GM18909 (cell line): ENCODE results near the gene CR2.
"Not testable (repeated sequence)": the region's sequence is repeated elsewhere in the genome, so short reads cannot be mapped to it uniquely, and the experiment has no call there.

ENCODE experiments used
- ATAC-seq: cut with Tn5 transposase; IDR thresholded peaks from one replicate; pipeline ENCODE4 v1.9.1; 2021; ENCODE audit warnings: mild to moderate bottlenecking; ENCODE audit not compliant: unreplicated experiment, poor library complexity

Gene CR2

GRCh38 chr1:207454046-207454964 is at the start of gene CR2:
Gene CR2 (plus strand): TSS chr1:207454328. CDS start chr1:207454419, 91 bp downstream.
- ATAC-seq: peak; percentile 81

- no peak for ATAC-seq
These were observed 49.1 kb upstream of the CR2 start for GRCh38 chr1:207404849-207405525.

- ATAC-seq: no peak
These were observed 48.3 kb upstream of the CR2 start for GRCh38 chr1:207405814-207406213.

GRCh38 chr1:207407655-207408260 is 46.4 kb upstream of the CR2 start:
- no peak for ATAC-seq

- ATAC-seq: no peak
These were observed 41.3 kb upstream of the CR2 start for GRCh38 chr1:207412845-207413244.

GRCh38 chr1:207414606-207415108 is 39.5 kb upstream of the CR2 start:
- ATAC-seq: peak; percentile 92

GRCh38 chr1:207417076-207417475 is 37.1 kb upstream of the CR2 start:
- no peak for ATAC-seq

GRCh38 chr1:207418351-207418750 is 35.8 kb upstream of the CR2 start:
- no peak for ATAC-seq

- ATAC-seq: no peak
These were observed 34.0 kb upstream of the CR2 start for GRCh38 chr1:207420109-207420508.

- no peak for ATAC-seq
These were observed 33.0 kb upstream of the CR2 start for GRCh38 chr1:207421078-207421477.

- ATAC-seq: no peak
These were observed 30.4 kb upstream of the CR2 start for GRCh38 chr1:207423560-207424292.

GRCh38 chr1:207424570-207425131 is 29.5 kb upstream of the CR2 start:
- no peak for ATAC-seq

GRCh38 chr1:207427832-207428585 is 26.1 kb upstream of the CR2 start:
- ATAC-seq: no peak

- ATAC-seq: no peak
These were observed 25.3 kb upstream of the CR2 start for GRCh38 chr1:207428783-207429182.

GRCh38 chr1:207429963-207430362 is 24.2 kb upstream of the CR2 start:
- no peak for ATAC-seq

GRCh38 chr1:207430602-207431001 is 23.5 kb upstream of the CR2 start:
- no peak for ATAC-seq

GRCh38 chr1:207431508-207431907 is 22.6 kb upstream of the CR2 start:
- ATAC-seq: no peak

- no peak for ATAC-seq
These were observed 20.7 kb upstream of the CR2 start for GRCh38 chr1:207433435-207433834.

GRCh38 chr1:207436746-207437145 is 17.4 kb upstream of the CR2 start:
- not testable (repeated sequence) for ATAC-seq
